ENCODE results near the gene MAP4K2.

The MAP4K2 gene

DNA sequence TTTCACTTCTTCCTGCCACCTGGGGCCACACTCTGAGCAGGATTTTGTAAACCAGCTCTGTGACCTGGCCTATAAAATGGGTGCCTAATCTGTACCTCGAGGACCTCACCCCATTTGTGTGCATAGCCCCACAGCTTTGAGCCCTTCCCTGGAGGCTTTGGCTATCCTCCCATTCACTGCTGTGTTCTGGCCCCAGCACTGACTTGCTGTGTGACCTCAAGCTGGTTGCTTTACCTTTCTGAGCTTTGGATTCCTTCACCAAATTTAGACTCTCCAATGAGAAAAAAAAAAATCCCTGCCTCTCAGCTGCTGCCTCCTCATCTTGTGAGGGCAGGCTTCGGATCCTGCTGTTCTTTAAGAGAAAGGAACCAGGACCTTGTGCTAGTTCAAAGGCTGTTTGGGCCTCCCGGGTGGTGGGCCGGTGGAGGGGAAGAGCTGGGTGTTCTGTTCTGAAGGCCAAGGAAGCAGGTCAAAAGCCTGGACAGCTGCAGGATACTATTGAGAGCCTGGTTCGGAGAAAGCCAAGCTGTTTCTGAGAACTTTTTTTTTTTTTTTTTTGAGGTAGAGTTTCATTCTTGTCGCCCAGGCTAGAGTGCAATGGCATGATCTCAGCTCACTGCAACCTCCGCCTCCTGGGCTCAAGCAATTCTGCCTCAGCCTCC is 42.1 kb downstream of the MAP4K2 start:
- no peaks in the 10 kb centered on the region for H3K9me3 ChIP-seq (ENCODE audit: control insufficient read depth in 1 of 2, low read length in 2 of 2)
- H3K4me3 ChIP-seq (ENCODE audit: low read depth in 1 of 2, low read length in 2 of 2), result no peak overlapping the region
- H3K36me3 ChIP-seq (ENCODE audit: control insufficient read depth in 1 of 2, insufficient read depth in 2 of 2, low read length in 2 of 2), result peaks cover 31 to 41% of the 10 kb centered on the region in 2 donors
- no peak overlapping the region for H3K9ac ChIP-seq (ENCODE audit: low read depth in 1 of 2, low read length in 2 of 2)
- peaks cover 0 to 19% of the 10 kb centered on the region in 2 donors for H3K4me1 ChIP-seq (ENCODE audit: control insufficient read depth in 1 of 2, insufficient read depth in 2 of 2, low read length in 2 of 2)
- H3K27ac ChIP-seq (ENCODE audit: low read depth, low read length), result no peak overlapping the region
- H3K27me3 ChIP-seq (ENCODE audit: control insufficient read depth in 1 of 2, insufficient read depth in 2 of 2, low read length in 2 of 2), result no peaks in the 10 kb centered on the region

DNA sequence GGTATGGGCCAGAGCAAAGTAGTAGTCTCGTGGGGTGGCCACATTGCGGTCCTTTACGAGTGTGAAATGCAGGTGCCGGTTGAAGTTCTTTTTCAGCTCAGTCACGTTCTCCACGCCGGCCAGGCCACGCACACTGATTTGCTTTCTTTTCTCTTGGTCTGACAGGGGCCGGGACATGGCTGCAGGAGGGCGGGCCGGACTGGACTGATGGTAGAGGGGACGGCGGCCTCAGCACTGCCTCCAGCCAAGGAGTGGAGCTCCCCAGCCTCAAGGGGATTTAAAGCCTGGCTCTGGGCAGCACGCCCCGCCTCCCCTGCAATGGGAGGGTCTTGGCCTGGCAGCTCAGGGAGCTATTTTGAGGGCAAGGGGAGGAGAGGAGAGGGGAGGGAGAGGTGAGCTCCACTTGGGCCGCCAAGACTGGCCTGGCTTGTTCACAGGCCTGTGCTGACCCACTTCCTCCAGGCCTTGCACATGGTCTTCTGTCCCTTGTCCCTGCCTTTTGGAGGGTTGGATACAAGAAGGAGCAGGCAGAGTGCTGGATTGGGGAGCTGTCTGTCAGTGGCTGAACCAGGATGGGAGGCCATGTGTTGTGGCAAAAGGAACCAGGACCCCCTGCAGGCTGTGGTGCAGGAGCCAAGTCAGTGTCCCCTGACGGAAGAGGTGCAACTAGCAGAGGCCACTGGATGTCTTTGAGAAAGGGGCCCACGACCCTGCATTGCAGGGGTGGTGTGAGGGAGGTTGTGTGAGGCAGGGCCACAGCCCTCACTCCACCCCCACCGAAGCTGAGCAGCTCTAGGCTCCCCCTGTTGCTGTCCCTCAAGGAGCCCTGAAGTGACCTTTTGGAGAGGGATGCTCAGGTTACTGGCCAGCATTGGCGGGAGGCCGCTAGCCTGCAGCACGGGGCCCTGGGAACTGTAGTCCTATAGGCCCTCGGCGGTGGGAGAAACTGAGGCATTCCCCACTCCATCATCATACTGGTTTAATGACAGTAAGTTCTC is 43.0 kb downstream of the MAP4K2 start, which contains the start of gene PYGM:
Gene PYGM (minus strand): TSS at position 253 of the 998 bp plus-strand sequence. CDS start 76 bp downstream, at position 177.
- Histone ChIP-seq H3K36me3 (ENCODE audit: control insufficient read depth in 1 of 2, insufficient read depth in 2 of 2, low read length in 2 of 2) (peaks cover 26 to 34% of the 10 kb centered on the region in 2 donors), H3K4me3 (ENCODE audit: low read depth in 1 of 2, low read length in 2 of 2) (no peak within 1 kb of the TSS), H3K27me3 (ENCODE audit: control insufficient read depth in 1 of 2, insufficient read depth in 2 of 2, low read length in 2 of 2) (no peaks in the 10 kb centered on the region), H3K9ac (ENCODE audit: low read depth in 1 of 2, low read length in 2 of 2) (no peak within 1 kb of the TSS), H3K27ac (ENCODE audit: low read depth, low read length) (no peak within 1 kb of the TSS), H3K4me1 (ENCODE audit: control insufficient read depth in 1 of 2, insufficient read depth in 2 of 2, low read length in 2 of 2) (peaks cover 0 to 18% of the 10 kb centered on the region in 2 donors), H3K9me3 (ENCODE audit: control insufficient read depth in 1 of 2, low read length in 2 of 2) (no peaks in the 10 kb centered on the region)

DNA sequence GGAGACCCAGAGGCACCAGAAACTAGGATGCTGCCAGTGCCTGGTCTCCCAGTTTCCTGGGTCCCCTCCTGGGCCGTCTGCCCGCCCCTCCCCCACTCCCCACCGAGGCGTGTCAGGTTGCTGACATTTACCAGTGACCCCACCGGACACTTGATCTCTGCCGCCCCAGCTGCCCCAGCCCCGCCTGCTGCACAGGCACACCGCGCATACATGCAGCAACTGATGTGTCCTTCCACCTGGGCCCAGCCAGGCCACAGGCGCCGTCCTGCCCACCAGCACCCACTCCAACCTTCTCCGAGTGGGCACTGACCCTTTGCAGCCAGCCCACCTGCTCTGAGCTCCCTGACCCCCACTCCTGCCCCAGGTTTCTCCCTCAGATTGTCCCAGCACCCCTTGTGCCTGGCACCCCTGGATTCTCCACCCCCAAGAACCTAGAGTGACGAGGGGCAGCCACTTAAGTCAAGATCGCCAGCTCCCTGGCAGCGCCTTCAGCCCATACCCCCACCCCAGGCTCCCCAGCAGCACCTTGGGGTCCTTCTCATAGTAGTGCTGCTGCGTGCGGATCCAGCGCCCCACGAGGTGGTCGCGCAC is 43.8 kb downstream of the MAP4K2 start:
- Histone ChIP-seq H3K27me3 (ENCODE audit: control insufficient read depth in 1 of 2, insufficient read depth in 2 of 2, low read length in 2 of 2) (no peaks in the 10 kb centered on the region), H3K9ac (ENCODE audit: low read depth in 1 of 2, low read length in 2 of 2) (no peak overlapping the region), H3K9me3 (ENCODE audit: control insufficient read depth in 1 of 2, low read length in 2 of 2) (no peaks in the 10 kb centered on the region), H3K4me1 (ENCODE audit: control insufficient read depth in 1 of 2, insufficient read depth in 2 of 2, low read length in 2 of 2) (peaks cover 0 to 12% of the 10 kb centered on the region in 2 donors), H3K36me3 (ENCODE audit: control insufficient read depth in 1 of 2, insufficient read depth in 2 of 2, low read length in 2 of 2) (peaks cover 19 to 27% of the 10 kb centered on the region in 2 donors), H3K27ac (ENCODE audit: low read depth, low read length) (no peak overlapping the region), H3K4me3 (ENCODE audit: low read depth in 1 of 2, low read length in 2 of 2) (no peak overlapping the region)

DNA sequence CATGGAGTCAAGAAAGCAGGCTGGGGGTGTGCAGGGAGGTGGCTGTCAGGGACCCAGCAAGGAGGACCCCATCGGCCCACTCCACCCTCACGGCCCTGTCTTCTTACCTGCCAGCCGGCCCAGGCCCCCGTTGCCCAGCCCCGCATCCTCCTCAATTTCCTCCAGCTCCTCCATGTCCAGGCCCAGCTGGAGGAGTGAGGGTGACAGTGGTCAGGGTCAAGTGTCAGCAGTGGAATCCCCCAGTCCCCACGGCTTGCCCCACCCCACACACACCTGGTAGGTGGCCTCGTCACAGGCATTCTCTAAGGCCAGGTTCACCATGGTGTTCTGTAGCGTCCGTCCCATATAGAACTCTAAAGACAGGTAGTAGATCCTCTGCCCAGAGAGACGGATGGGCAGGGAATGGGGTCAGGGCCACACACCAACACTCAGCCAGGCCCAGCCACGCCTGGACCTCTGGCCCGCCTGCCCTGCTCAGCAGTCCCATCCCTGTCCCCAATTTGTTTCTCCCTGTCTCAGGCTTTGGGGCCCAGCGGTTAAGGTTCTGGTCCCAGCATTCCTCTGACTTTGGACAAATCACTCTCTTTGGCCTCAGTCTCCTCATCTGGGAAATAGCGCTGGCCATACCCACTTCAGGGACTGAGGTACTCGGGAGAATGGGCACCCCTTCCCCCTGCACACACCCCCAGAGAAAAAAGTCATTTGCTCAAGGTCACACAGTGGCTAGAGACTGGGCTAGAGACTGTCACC is 44.5 kb downstream of the MAP4K2 start:
- H3K4me1 ChIP-seq (ENCODE audit: control insufficient read depth in 1 of 2, insufficient read depth in 2 of 2, low read length in 2 of 2), result peaks cover 0 to 12% of the 10 kb centered on the region in 2 donors

DNA sequence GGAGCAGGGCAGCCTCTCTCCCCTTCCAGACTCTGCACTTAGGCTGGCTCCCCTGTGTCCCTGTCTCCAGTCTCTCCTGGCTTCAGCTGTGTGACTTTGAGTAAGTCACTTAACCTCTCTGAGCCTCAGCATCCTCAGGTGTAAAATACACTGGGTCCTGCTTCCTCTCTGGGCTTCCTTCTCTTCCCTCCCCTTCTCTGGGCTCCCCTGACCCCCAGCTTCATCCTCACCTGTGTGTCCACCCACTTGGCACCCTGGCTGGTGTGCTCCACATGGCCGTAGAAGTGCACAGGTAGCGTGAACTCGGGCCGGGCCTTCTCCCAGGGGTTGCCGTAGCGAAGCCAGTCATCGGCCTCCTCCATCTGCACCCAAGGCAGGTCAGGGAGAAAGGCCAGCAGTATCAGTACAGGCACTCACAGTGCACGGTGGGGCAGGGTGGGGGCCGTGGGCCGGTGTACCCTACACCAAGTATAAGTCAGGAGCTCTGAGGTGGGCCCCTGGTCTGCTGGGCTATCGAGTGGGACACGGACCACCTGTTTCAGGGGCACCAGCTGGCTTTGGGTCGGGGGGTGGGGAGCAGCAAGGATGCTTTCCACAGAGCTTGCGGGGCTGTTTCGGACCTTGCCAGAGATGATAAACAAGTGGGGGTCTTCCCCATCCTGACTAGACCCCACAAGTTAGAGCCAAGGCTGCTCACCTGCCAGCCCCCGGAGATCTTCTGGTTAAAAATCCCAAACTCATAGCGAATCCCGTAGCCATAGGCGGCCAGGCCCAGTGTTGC is 45.3 kb downstream of the MAP4K2 start:
- Histone ChIP-seq H3K27ac (ENCODE audit: low read depth, low read length) (no peak overlapping the region), H3K36me3 (ENCODE audit: control insufficient read depth in 1 of 2, insufficient read depth in 2 of 2, low read length in 2 of 2) (peaks cover 8 to 12% of the 10 kb centered on the region in 2 donors)

More for the DNA sequence above, 44.5 kb downstream of the MAP4K2 start:
- H3K27ac ChIP-seq (ENCODE audit: low read depth, low read length), result no peak overlapping the region
- H3K9ac ChIP-seq (ENCODE audit: low read depth in 1 of 2, low read length in 2 of 2), result no peak overlapping the region
- no peak overlapping the region for H3K4me3 ChIP-seq (ENCODE audit: low read depth in 1 of 2, low read length in 2 of 2)
- no peaks in the 10 kb centered on the region for H3K27me3 ChIP-seq (ENCODE audit: control insufficient read depth in 1 of 2, insufficient read depth in 2 of 2, low read length in 2 of 2)
- H3K9me3 ChIP-seq (ENCODE audit: control insufficient read depth in 1 of 2, low read length in 2 of 2), result no peaks in the 10 kb centered on the region
- peaks cover 14 to 20% of the 10 kb centered on the region in 2 donors for H3K36me3 ChIP-seq (ENCODE audit: control insufficient read depth in 1 of 2, insufficient read depth in 2 of 2, low read length in 2 of 2)

DNA sequence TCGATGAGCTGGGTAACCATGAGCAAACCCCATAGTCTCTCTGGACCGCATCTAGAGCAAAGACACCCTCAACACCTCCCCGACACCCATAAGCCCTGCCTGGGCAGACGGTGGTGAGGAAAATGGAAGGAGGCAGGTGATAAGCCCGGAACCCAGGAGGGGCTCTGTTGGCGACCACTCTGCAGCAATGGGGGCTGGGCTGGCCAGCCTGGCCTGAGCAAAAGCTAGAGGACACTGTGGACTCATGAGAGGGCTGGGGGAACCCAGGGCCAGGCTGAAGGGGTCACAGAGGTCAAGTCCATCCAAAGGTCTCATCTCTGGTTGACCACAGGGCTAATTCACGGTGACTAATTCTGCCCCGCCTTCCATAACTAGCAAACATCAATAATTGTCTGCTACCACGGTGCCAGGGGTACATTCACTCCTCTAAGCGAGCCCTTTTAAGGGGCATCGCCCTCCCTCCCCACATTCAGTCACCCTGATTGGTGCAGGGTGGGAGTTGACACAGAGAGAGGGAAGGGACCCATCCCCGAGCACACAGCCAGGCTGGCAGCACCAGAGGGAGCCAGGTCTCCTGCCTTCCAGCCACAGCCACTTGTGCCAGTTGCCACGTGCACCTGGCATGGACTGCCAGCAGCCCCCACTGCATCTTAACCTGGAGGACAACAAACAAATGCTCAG is 47.2 kb downstream of the MAP4K2 start:
- Histone ChIP-seq H3K27ac (ENCODE audit: low read depth, low read length) (no peak overlapping the region), H3K9ac (ENCODE audit: low read depth in 1 of 2, low read length in 2 of 2) (no peak overlapping the region), H3K4me1 (ENCODE audit: control insufficient read depth in 1 of 2, insufficient read depth in 2 of 2, low read length in 2 of 2) (peaks cover 0 to 6% of the 10 kb centered on the region in 2 donors), H3K27me3 (ENCODE audit: control insufficient read depth in 1 of 2, insufficient read depth in 2 of 2, low read length in 2 of 2) (no peaks in the 10 kb centered on the region), H3K4me3 (ENCODE audit: low read depth in 1 of 2, low read length in 2 of 2) (no peak overlapping the region), H3K9me3 (ENCODE audit: control insufficient read depth in 1 of 2, low read length in 2 of 2) (no peaks in the 10 kb centered on the region), H3K36me3 (ENCODE audit: control insufficient read depth in 1 of 2, insufficient read depth in 2 of 2, low read length in 2 of 2) (peaks cover 0 to 2% of the 10 kb centered on the region in 2 donors)

More for the DNA sequence above, 45.3 kb downstream of the MAP4K2 start:
- no peaks in the 10 kb centered on the region for H3K9me3 ChIP-seq (ENCODE audit: control insufficient read depth in 1 of 2, low read length in 2 of 2)
- peaks cover 0 to 6% of the 10 kb centered on the region in 2 donors for H3K4me1 ChIP-seq (ENCODE audit: control insufficient read depth in 1 of 2, insufficient read depth in 2 of 2, low read length in 2 of 2)
- no peak overlapping the region for H3K4me3 ChIP-seq (ENCODE audit: low read depth in 1 of 2, low read length in 2 of 2)
- H3K27me3 ChIP-seq (ENCODE audit: control insufficient read depth in 1 of 2, insufficient read depth in 2 of 2, low read length in 2 of 2), result no peaks in the 10 kb centered on the region
- H3K9ac ChIP-seq (ENCODE audit: low read depth in 1 of 2, low read length in 2 of 2), result no peak overlapping the region

DNA sequence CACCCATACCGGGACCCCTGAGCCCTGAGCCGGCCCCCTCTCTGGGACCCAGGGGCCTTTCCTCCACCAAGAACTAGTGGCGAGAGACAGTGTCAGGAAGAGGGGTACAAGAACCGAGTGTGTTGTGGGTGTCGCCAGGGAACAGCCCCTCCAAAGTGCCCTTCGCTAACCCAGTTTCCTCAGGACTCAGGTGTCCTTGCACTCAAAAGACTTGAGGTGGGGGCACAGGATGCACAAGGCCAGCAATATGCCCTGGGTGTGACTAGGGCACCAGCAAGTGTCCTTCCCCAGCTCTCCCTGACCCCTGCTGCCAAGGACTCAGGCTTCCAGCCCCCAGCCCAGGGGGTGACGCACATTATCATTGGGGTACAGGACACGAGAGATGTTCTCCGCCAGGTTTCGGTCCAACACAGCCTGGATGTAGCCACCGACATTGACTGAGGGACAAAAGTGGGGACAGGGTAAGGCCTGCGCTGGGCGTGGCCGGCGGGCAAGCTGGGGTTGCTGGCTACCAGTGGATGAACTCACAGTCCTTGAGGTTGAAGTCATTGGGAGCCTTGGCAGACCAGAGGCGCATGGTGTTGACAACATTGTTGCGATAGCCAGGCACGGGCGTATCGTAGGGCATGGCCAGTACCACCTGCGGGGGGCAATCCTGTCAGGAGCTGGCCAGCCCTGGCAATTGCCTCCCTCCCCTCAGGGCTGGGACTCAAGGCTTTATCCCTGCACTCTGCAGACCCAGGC is 47.9 kb downstream of the MAP4K2 start:
- no peak overlapping the region for H3K27ac ChIP-seq (ENCODE audit: low read depth, low read length)
- H3K9me3 ChIP-seq (ENCODE audit: control insufficient read depth in 1 of 2, low read length in 2 of 2), result no peaks in the 10 kb centered on the region
- H3K27me3 ChIP-seq (ENCODE audit: control insufficient read depth in 1 of 2, insufficient read depth in 2 of 2, low read length in 2 of 2), result no peaks in the 10 kb centered on the region
- H3K4me1 ChIP-seq (ENCODE audit: control insufficient read depth in 1 of 2, insufficient read depth in 2 of 2, low read length in 2 of 2), result peaks cover 0 to 2% of the 10 kb centered on the region in 2 donors
- H3K9ac ChIP-seq (ENCODE audit: low read depth in 1 of 2, low read length in 2 of 2), result no peak overlapping the region
- H3K4me3 ChIP-seq (ENCODE audit: low read depth in 1 of 2, low read length in 2 of 2), result no peak overlapping the region
- no peaks in the 10 kb centered on the region for H3K36me3 ChIP-seq (ENCODE audit: control insufficient read depth in 1 of 2, insufficient read depth in 2 of 2, low read length in 2 of 2)

DNA sequence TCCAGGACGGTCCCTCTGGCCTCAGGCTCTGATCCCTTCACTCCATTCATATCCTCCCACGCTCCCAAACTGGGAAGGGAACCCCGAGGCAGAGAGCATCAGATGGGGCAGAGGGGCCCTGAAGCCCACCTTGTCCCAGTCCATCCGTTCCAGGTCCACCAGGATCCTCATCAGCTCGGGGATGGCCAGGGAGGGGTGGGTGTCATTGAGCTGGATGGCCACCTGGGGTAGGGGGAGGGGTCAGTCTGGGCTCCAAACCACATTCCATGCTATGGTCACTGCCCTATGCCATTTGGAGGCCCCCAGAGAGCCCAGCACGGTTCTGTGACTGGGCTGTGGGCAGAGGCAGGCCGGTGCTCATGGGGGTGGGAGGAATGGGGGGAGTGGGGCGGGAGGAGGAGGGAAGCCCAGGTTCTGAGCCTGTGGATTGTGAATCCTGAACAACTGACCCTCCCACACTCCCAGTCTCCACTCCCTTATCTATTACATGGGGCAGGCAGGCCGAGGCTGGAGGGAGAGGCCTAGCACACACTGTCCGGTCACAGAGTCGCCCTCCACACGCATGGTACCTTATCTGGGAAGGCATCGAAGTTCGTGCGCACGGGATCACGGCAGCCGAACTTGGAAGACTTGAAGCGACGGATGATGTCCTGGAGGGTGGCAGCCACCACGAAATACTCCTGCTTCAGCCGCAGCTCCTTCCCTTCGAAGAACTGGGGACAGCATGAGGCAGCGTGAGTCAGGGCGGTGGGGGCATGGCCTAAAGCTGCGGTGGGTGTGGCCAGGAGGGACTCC is 48.7 kb downstream of the MAP4K2 start:
- H3K4me3 ChIP-seq (ENCODE audit: low read depth in 1 of 2, low read length in 2 of 2), result no peak overlapping the region
- H3K27me3 ChIP-seq (ENCODE audit: control insufficient read depth in 1 of 2, insufficient read depth in 2 of 2, low read length in 2 of 2), result no peaks in the 10 kb centered on the region
- H3K27ac ChIP-seq (ENCODE audit: low read depth, low read length), result no peak overlapping the region
- H3K36me3 ChIP-seq (ENCODE audit: control insufficient read depth in 1 of 2, insufficient read depth in 2 of 2, low read length in 2 of 2), result no peaks in the 10 kb centered on the region
- H3K4me1 ChIP-seq (ENCODE audit: control insufficient read depth in 1 of 2, insufficient read depth in 2 of 2, low read length in 2 of 2), result no peaks in the 10 kb centered on the region
- no peak overlapping the region for H3K9ac ChIP-seq (ENCODE audit: low read depth in 1 of 2, low read length in 2 of 2)
- H3K9me3 ChIP-seq (ENCODE audit: control insufficient read depth in 1 of 2, low read length in 2 of 2), result no peaks in the 10 kb centered on the region

Measured in duodenal mucosa (tissue), 2 donors.